ENCODE results near the gene AP5B1. TPM values are rescaled to one million over a fixed set of nuclear protein-coding genes. Genes with fewer than 3 reads are reported as not detected.

AP5B1 gene
- total RNA-seq, 2 experiments from 2014 or later = 12.9 to 25.6 TPM

DNA sequence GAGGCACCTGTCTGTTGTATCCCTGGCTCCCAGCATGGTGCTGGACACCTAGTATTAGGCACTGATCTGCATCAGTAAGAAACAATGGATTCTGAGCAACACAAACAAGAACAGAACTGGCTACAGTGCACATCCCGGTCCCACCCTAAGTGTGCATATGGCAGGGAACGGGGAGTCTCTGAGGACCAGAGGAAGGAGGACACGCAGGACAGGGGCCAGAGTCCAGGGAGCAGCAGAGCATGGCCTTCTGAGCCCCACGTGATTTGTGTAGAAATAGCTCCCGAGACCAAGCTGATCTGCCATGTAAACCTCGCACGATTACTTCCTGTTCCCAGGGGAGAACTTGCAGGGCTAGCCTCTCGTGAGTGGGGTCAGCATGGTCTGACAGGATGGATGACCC is 40.3 kb upstream of the AP5B1 start:
- no peak for TF ChIP-seq EZH2phosphoT487 (IDR thresholded peaks at IDR 0.05; ENCODE audit: borderline replicate concordance, low read depth, low read length)
- TF ChIP-seq, protein P1, sequence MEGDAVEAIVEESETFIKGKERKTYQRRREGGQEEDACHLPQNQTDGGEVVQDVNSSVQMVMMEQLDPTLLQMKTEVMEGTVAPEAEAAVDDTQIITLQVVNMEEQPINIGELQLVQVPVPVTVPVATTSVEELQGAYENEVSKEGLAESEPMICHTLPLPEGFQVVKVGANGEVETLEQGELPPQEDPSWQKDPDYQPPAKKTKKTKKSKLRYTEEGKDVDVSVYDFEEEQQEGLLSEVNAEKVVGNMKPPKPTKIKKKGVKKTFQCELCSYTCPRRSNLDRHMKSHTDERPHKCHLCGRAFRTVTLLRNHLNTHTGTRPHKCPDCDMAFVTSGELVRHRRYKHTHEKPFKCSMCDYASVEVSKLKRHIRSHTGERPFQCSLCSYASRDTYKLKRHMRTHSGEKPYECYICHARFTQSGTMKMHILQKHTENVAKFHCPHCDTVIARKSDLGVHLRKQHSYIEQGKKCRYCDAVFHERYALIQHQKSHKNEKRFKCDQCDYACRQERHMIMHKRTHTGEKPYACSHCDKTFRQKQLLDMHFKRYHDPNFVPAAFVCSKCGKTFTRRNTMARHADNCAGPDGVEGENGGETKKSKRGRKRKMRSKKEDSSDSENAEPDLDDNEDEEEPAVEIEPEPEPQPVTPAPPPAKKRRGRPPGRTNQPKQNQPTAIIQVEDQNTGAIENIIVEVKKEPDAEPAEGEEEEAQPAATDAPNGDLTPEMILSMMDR (conservative IDR thresholded peaks at IDR 0.05; ENCODE audit: low read length) = no peak
- no peak overlapping the region for H3K27ac ChIP-seq (ENCODE audit: low read depth, low read length, poor library complexity, severe bottlenecking)
- H3K9me3 ChIP-seq (ENCODE audit: low read length) = no peaks in the 10 kb centered on the region
- no peaks in the 10 kb centered on the region for H4K20me1 ChIP-seq (ENCODE audit: insufficient read depth, low read length)
- H3K9me2 ChIP-seq (ENCODE audit: insufficient read depth, low read length) = no peaks in the 10 kb centered on the region
- BruUV-seq (replicated peaks) = no TSS peak
- no peak overlapping the region for H3K4me2 ChIP-seq (ENCODE audit: low read length)
- peaks cover 5% of the 10 kb centered on the region for H3K4me1 ChIP-seq (ENCODE audit: insufficient read depth, low read length, poor library complexity, severe bottlenecking)
- no peak overlapping the region for H3K4me3 ChIP-seq (ENCODE audit: low read depth, low read length, poor library complexity, severe bottlenecking)
- ChIA-PET CTCF (ENCODE audit: unreplicated experiment) (interaction anchor here (0.5 kb wide), 1 partner anchor 255 kb away, joined by 3 read pairs; no protein-coding TSS in a partner anchor), POLR2A (interaction anchor here (0.7 kb wide), 1 partner anchor 208 kb away, joined by 5 read pairs; no protein-coding TSS in a partner anchor)
- H3K36me3 ChIP-seq (ENCODE audit: insufficient read depth, low read length) = no peaks in the 10 kb centered on the region
- H2AFZ ChIP-seq (ENCODE audit: low read length) = no peak overlapping the region
- H3K79me2 ChIP-seq (ENCODE audit: insufficient read depth, low read depth, low read length) = no peaks in the 10 kb centered on the region
- intact Hi-C loops (cut with micrococcal nuclease; ENCODE audit: unreplicated experiment) = no loop called here
- no peak for DNase-seq (ENCODE audit: low spot score)

DNA sequence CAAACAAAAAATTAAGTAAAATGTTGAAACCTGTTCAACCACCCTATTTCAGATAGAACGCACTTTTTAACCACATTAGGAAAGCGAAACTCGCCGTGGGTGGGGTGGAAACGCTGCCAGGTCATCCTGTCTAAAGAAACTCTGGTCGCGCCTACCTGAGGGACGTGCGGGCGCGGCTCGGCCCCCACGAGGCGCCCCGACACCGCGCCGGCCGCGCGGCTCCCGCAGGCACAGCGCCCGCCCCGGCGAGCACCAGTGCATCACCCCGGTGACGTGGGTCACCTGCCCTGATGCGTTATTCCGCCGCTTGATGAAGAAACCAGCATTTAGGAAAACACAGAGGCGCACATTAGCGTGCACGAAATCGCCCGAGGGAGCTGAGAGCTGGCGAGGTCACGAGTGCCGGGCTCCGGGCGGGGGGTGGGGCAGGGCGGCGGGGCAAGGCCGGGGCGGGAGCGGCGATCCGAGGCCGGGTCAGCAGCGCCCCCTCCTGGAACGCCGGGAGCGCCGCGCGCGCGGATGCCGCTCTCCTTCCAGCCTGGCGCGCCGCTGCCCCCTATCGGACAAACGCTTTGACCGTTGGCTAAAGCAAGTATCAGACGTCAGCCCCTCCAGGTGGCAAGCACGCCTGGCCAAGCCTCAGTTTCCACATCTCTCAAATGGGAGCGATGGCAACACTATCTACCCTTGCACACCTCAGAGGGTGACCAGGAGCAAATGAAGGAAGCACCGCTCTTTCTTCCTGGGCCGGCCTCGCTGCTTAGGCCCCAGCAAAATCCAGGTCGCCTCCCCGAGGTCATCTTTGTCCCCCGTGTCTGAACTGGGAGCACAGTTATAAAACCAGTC is 37.3 kb upstream of the AP5B1 start:
- H3K4me2 ChIP-seq (ENCODE audit: low read length) = peak overlapping the region; percentile 78
- intact Hi-C loops (cut with micrococcal nuclease; ENCODE audit: unreplicated experiment) = loop anchor here (1.0 to 5.0 kb wide), 4 partner anchors 38 to 169 kb away; partner anchors contain the start of gene AP5B1
- TF ChIP-seq, protein P1 (conservative IDR thresholded peaks at IDR 0.05; ENCODE audit: low read length) = peak; percentile 95
- TF ChIP-seq EZH2phosphoT487 (IDR thresholded peaks at IDR 0.05; ENCODE audit: borderline replicate concordance, low read depth, low read length) = no peak
- H3K36me3 ChIP-seq (ENCODE audit: insufficient read depth, low read length) = no peaks in the 10 kb centered on the region
- no TSS peak for BruUV-seq (replicated peaks)
- H2AFZ ChIP-seq (ENCODE audit: low read length) = peak overlapping the region; percentile 83
- ChIA-PET POLR2A (interaction anchor here (0.7 to 1.5 kb wide), 5 partner anchors 10 to 471 kb away, joined by 3 to 6 read pairs (median 4); partner anchors contain the start of genes KAT5, MUS81 and YIF1A), CTCF (ENCODE audit: unreplicated experiment) (interaction anchor here (0.6 to 1.1 kb wide), 4 partner anchors 16 to 106 kb away, joined by 3 to 6 read pairs (median 4); partner anchors contain the start of gene KAT5)
- DNase-seq (ENCODE audit: low spot score) = peak; percentile 91
- no peaks in the 10 kb centered on the region for H3K79me2 ChIP-seq (ENCODE audit: insufficient read depth, low read depth, low read length)
- H3K9me2 ChIP-seq (ENCODE audit: insufficient read depth, low read length) = no peaks in the 10 kb centered on the region
- peak overlapping the region; percentile 67 for H3K4me3 ChIP-seq (ENCODE audit: low read depth, low read length, poor library complexity, severe bottlenecking)
- no peak overlapping the region for H3K27ac ChIP-seq (ENCODE audit: low read depth, low read length, poor library complexity, severe bottlenecking)
- no peaks in the 10 kb centered on the region for H4K20me1 ChIP-seq (ENCODE audit: insufficient read depth, low read length)
- H3K4me1 ChIP-seq (ENCODE audit: insufficient read depth, low read length, poor library complexity, severe bottlenecking) = peaks cover 5% of the 10 kb centered on the region
- H3K9me3 ChIP-seq (ENCODE audit: low read length) = no peaks in the 10 kb centered on the region
